HG02870 (cell line): Measurements from ENCODE around the gene TOGARAM2.
"Not testable (repeated sequence)": the region's sequence is repeated elsewhere in the genome, so short reads cannot be mapped to it uniquely, and the experiment has no call there.

Experiments
- ATAC-seq: cut with Tn5 transposase; IDR thresholded peaks from one replicate; pipeline ENCODE4 v1.9.1; 2021; ENCODE audit warnings: mild to moderate bottlenecking, moderate library complexity; ENCODE audit not compliant: unreplicated experiment

TOGARAM2 gene

DNA sequence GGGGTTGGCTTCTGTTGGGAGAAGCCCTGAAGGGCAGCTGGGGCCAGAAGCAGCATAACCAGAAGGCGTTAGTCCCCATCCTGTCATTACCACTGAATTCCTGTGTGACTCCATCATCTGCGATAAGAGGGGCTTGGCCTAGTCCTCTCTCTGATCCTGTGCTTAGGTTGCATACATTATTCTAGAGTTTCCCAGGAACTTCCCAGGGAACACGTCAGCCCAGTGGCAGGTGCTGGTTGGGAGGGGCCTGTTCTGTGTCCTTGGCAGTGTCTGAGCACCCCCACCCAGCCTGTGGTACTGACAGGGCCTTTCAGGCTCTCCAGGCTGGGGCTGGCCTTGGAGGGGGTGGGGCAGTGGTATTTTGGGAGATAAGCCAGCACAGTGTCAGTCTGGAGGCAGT, 4.5 kb upstream of the TOGARAM2 start:
- no peak for ATAC-seq

DNA sequence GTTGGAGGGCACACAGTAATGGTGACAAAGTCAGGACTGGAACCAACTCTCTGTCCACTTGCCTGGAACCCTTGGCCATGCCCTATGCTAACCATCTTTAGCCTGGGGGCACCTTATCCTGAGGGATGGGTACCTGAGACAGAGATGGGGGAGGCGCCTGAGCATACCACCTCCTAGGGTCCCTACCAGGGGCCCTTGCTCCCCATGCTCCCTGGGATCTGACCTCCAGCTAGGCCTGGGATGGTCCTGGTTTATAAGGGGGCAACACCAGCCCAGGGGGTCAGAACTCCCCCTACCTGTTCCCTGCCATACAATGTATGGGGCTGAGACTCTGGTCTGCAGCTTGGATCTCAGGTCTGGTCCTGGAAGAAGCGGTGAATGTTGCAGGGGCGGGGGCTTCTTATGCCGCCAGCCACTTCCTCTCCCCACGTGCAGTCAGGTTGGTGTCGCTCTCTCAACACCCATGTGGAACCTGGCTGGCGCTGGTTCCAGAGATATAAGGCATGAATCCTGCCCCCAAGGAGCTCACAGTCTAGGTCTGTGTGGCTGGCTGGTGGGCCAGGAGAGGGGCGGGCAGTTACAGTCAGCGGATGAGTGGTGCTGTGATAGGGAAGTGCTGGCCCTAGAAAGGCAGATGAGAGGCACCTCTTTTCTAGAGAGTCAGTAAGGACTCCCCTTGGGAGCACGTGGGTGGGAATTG, 3.8 kb upstream of the TOGARAM2 start:
- ATAC-seq, result no peak

DNA sequence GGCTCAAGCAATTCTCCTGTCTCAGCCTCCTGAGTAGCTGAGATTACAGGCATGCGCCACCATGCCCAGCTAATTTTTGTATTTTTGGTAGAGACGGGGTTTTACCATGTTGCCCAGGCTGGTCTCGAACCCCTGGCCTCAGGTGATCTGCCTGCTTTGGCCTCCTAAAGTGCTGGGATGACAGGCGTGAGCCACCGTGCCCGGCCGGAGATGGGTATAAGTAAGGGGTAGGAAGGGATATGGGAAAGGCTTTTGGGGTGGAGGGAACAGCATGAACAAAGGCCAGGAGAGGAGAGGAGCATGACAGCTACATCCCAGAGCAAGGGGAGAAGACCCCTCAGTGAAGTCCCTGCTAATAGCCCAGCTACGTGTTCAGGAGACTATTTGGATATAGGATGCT, 3.1 kb upstream of the TOGARAM2 start:
- ATAC-seq, result not testable (repeated sequence)

GRCh38 chr2:28978606-28979005, 2.5 kb upstream of the TOGARAM2 start:
- ATAC-seq, result no peak

GRCh38 chr2:28979041-28979440, 2.1 kb upstream of the TOGARAM2 start:
- ATAC-seq, result no peak

DNA sequence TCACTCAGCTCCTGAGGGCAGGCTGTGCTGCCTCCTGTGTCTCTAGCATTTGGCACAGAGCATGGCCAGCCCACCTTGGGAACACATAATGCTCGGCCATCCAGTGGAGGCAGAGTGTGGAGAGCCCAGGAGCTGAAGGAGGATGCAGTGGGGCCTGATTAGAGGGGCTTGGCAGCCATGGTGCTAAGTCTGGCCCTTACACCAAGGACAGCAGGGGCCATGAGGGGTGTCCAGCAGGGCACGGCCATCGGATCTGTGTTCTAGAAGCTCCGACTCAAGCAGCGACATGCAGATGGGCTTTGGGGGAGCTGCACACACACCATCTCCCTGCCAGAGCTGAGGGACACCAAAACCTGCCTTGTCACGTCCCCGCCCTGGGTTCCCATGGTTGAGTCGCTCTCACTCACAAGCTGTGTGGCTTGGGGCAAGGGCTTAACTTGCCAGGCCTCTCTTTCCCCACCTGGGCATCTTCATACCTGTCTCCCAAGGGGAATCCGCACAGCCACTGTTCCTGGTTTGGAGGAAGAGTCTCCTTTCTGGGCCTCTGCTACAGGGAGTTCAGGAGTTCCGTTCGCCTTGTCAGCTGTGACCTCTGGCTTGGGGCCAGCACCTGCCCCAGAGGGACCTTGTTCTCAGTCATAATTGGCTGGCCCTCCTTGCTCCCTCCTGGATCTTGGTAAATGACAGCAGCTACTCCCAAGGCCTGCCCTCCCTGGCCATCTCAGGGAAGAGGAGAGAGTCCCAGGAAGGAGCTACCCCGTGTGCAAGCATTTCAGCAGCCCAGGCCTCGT, 1.3 kb upstream of the TOGARAM2 start:
- no peak for ATAC-seq

GRCh38 chr2:28980368-28981015, 606 bp upstream of the TOGARAM2 start:
- ATAC-seq, result no peak

DNA sequence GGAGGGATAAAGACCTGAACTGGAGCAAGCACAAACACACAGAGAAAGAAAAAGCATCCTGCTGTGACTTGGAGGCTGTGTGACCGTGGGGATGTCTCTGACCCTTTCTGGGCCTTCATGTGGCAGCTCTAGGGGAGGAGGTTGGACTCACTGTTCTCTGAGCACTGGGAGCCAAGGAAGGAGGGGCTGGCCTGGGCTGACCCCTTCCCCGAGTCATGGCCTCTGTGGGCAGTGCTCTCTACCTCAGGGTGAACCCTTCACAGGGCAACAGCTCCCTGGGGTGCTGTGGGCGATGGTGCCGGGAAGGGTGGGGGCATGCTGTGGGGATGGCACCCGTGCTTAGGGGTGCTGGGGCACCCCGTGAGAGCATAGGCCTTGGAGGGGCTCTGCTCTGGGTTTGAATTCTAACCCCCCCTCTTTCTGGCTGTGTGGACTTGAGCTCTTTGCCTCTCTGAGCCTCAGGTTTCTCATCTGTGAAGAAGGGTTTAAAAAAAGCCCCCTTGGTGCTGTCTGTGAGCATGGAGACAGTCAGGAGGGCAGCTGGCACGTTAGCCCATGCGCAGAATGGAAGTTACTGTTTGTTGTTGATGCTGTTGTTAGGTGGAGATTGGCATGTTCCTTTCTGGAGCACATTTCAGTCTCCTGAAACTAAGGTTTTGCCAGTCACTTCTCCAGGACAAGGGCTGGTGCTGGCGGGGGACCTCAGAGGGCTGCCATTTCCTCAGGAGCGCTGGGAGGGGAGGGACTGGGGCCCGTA, 700 bp downstream of the TOGARAM2 start:
- no peak for ATAC-seq

- no peak for ATAC-seq
Measured at GRCh38 chr2:28982381-28982950, 1.4 kb downstream of the TOGARAM2 start.

- ATAC-seq, result no peak
Measured at GRCh38 chr2:28986429-28986828, 5.3 kb downstream of the TOGARAM2 start.

- no peak for ATAC-seq
Measured at GRCh38 chr2:28989973-28990372, 8.9 kb downstream of the TOGARAM2 start.

DNA sequence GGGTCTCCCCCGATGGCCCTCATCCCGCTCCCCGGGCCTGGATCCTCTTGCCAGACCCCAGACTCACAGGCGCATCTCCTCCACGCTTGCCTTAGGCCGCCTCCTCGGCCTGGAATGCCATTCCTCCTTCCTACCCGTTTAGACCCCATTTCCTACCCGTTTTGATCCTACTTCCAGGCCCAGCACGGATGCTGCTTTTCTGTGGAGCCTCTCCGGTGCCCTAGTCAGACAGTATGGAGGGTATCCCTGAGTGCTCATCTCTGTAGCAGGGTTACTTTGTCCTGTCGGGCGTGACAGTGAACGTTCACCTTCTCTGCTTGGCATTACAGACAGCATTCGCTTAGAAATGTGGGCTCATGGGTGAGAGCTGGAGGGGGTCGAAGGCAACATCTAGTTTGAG, 9.3 kb downstream of the TOGARAM2 start:
- no peak for ATAC-seq

DNA sequence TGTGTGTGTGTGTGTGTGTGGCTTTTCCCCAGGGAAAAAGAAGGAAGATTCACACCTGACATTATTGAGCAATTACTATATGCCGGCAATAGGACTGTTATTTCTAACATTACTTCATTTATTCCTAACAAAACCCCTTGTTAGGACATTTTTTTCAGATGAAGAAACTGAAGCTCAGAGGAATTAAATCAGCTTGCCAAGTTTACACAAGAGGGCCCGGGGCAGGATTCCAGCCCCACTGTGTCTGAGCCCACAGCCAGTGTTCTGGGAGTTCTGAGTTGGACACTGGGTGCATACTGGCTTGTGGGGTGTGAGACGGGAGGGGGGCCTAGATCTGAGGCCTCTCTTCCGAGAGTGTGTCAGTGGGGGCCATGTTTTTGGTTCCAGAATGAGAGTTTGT, 9.9 kb downstream of the TOGARAM2 start:
- no peak for ATAC-seq

DNA sequence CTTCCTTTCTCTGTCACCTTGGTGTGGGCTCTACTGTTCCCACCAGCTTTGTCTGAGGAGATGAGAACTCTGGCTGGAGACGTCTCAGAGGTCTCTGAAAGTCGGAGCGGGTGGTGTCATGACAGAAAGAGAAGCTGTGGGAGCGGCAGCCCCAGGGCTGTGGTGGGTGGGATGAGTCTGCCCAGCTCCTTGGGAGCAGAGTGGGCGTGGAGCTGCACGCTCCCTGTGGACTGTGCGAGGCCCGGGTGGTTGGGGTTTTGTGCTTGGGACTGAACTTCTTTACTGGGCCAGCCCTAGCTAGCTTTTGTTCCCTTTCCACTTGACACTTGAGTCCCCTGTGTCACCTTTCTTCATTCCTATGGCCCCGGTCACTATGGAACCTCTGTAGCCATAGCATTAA, 10.4 kb downstream of the TOGARAM2 start:
- no peak for ATAC-seq

DNA sequence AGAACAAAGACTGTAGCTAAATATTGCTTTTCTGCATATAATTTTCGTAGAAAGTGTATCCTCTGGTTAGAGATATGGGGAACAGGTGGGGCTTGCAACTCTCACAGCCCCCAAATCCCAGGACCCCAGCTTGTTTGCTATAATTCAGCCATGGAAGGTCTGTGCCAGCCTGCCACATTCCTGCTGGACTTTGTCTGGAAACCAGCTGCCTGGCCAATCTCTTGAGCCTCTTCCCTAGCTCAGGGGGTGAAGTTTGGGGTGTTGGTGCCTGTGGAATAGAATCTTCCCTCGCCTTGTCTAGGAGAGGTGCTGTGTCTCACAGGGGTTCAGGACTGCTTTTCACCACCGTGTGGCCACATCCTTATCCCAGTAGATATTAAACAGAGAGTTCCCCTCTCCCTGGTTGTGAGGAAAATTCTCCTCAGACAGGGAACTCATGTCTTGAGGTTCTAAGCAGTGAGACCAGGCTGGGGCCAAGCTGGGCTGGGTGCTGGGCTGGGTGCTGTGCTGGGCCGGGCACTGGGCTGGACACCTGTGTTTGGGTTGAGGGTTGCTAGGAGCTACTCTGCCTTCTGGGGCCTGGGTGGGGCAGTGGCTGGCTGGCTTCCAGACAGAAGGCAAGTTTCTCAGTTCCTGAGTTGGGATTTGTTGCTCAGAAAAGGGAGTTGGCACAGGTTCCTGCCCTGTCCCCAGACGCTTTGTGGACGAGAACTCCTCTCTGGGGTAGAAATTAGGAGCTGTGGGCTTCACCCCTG, 12.3 kb downstream of the TOGARAM2 start:
- ATAC-seq, result no peak

GRCh38 chr2:28994074-28994473, 13.0 kb downstream of the TOGARAM2 start:
- no peak for ATAC-seq

DNA sequence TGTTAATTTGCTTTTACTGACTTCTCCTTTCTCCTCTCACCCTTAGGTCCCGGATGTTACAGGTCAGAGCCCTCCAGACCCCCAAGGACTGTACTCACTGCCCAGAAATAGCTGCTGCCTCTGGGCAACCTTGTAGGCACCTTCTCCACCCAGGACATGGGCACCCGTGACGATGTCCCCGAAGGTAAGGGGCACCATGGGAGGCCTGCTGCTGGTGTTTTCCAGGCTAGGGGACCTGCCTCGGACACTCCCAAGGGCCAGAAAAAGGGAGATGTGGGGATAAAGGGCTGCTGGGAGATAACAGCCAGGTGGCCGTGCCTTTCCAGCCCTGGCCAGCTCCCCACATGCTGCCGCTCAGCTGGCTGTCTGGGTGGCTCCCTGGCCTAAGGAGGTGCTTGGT, 13.6 kb downstream of the TOGARAM2 start:
- no peak for ATAC-seq

- ATAC-seq, result no peak
Measured at GRCh38 chr2:28995765-28996750, 15.0 kb downstream of the TOGARAM2 start.

DNA sequence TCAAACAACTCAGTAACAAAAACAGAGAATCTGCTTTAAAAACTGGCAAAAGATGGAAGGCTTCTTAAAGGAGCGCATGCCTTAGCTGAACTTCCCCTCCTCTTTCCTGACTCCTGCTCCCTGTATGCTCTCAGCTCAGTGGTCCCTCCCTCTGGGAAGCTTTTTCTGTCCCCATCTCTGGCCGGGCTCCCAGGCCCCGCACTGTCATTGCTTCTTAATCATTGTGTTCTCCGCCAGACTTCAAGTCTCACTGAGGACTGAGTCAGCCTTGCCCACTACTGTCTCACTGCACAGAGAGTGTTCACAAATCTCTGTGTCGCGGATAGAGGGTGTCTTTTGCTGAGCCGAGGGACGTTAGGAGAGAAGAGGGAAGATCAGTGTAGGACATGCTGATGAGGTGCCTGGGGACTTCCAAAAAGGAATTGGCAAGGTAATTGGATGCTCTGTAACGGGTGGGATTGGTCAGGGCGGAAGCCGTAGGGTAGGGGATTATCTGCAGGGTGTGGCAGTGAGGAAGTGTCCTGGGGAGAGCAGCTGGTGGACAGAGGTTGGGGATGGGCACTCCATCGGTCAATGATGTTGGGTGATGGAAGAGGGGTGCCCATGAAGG, 16.2 kb downstream of the TOGARAM2 start:
- ATAC-seq, result no peak
